HCT116 (cell line): ENCODE data around the gene ESPN. TPM values are rescaled to one million over a fixed set of nuclear protein-coding genes. Genes with fewer than 3 reads are reported as not detected.

Experiments
- ATAC-seq: fragments of 200-7000 bp; cut with Tn5 transposase; 2 replicates; pipeline ENCODE4 v1.9.1; 2020; ENCODE audit warnings: mild to moderate bottlenecking, moderate library complexity
- BruUV-seq: library from RNA; stranded (reverse); fragments of 400-500 nt; replicated peaks from 2 replicates; lab custom pipeline; 2021; lab: Mats Ljungman, UMichigan
- CTCF ChIA-PET: fragments of 300-600 bp; sonication (Branson Sonifier 250); formaldehyde crosslinking; loops from one replicate; lab custom pipeline; 2021; ENCODE audit warnings: antibody characterized with exemption; lab: Charles Lee
- POLR2A ChIA-PET: fragments of 300-600, 350-600 bp; sonication (Branson Sonifier 250); formaldehyde crosslinking; loops from one replicate; lab custom pipeline; 2021; ENCODE audit warnings: antibody characterized with exemption; lab: Charles Lee
- RAD21 ChIA-PET, 2 experiments: fragments of 300-600 bp; sonication (Branson Sonifier 250); formaldehyde crosslinking; loops; one replicate each; lab custom pipeline; 2023; ENCODE audit warnings: low total read pairs in 2 of 2; ENCODE audit not compliant: uncharacterized antibody in 2 of 2, unreplicated experiment in 2 of 2, low non-redundant PET in 1 of 2; lab: Charles Lee
- DNase-seq: peaks from one replicate; pipeline ENCODE4 v3.0.0-alpha.2; 2010; ENCODE audit warnings: low read depth, low spot score
- H2AFZ ChIP-seq: fragments of 200-600 bp; shearing (Covaris generic), sonication (generic); 2 replicates; pipeline ENCODE4 v1.6.1; 2017; ENCODE audit warnings: low read depth, mixed run types, mixed read lengths, antibody characterized with exemption, low read length; ENCODE audit not compliant: poor library complexity, severe bottlenecking
- H3K27ac ChIP-seq: 2 replicates; pipeline ENCODE4 v1.5.1; 2012; ENCODE audit warnings: low read depth, low read length
- H3K27me3 ChIP-seq: fragments of 200-600 bp; sonication (generic); 2 replicates; pipeline ENCODE4 v1.6.1; 2016; ENCODE audit warnings: mixed run types, low read length, mixed read lengths; ENCODE audit not compliant: insufficient read depth
- H3K36me3 ChIP-seq, 2 experiments: fragments of 200-500 bp in 1 of 2; fragments of 200-600 bp in 1 of 2; sonication (Bioruptor generic) in 1 of 2; sonication (generic) in 1 of 2; 2 replicates each; pipeline versions ENCODE4 v1.5.1 to v1.6.1; 2014 to 2016; ENCODE audit warnings: low read length in 2 of 2, inconsistent platforms in 1 of 2, mixed read lengths in 1 of 2, mixed run types in 1 of 2; ENCODE audit not compliant: insufficient read depth in 2 of 2, control insufficient read depth in 1 of 2
- H3K4me1 ChIP-seq, 2 experiments: fragments of 200-600 bp in 1 of 2; sonication (generic) in 1 of 2; 2 replicates each; pipeline versions ENCODE4 v1.5.1 to v1.6.1; 2012 to 2017; ENCODE audit warnings: low read length in 2 of 2, inconsistent platforms in 1 of 2, mild to moderate bottlenecking in 1 of 2, mixed read lengths in 1 of 2, mixed run types in 1 of 2, moderate library complexity in 1 of 2; ENCODE audit not compliant: insufficient read depth in 2 of 2, control insufficient read depth in 1 of 2
- H3K4me2 ChIP-seq: fragments of 200-600 bp; sonication (generic); 2 replicates; pipeline ENCODE4 v1.6.1; 2017; ENCODE audit warnings: mixed run types, low read length, mixed read lengths
- H3K4me3 ChIP-seq, 2 experiments: fragments of 200-600 bp in 1 of 2; sonication (generic) in 1 of 2; replicated peaks in 1 of 2; 2 replicates each; pipeline ENCODE4 v1.5.1; 2011 to 2016; ENCODE audit warnings: low read length in 2 of 2, control low read depth in 1 of 2, low read depth in 1 of 2, mild to moderate bottlenecking in 1 of 2, mixed read lengths in 1 of 2, mixed run types in 1 of 2
- H3K79me2 ChIP-seq: fragments of 200-600 bp; sonication (generic); 2 replicates; pipeline ENCODE4 v1.6.1; 2017; ENCODE audit warnings: mild to moderate bottlenecking, mixed run types, low read length, moderate library complexity, mixed read lengths; ENCODE audit not compliant: insufficient read depth
- H3K9ac ChIP-seq: fragments of 200-600 bp; sonication (generic); 2 replicates; pipeline ENCODE4 v1.6.1; 2016; ENCODE audit warnings: low read length, mixed read lengths
- H3K9me2 ChIP-seq: fragments of 200-600 bp; sonication (generic), shearing (Covaris generic); 2 replicates; pipeline ENCODE4 v1.6.1; 2017; ENCODE audit warnings: mixed run types, mild to moderate bottlenecking, moderate library complexity; ENCODE audit not compliant: insufficient read depth
- H3K9me3 ChIP-seq, 2 experiments: fragments of 200-500 bp in 1 of 2; fragments of 200-600 bp in 1 of 2; sonication (Bioruptor generic) in 1 of 2; sonication (generic) in 1 of 2; 2 replicates each; pipeline ENCODE4 v1.6.1; 2014 to 2017; ENCODE audit warnings: low read length in 2 of 2, mixed read lengths in 2 of 2, inconsistent platforms in 1 of 2, low read depth in 1 of 2, mild to moderate bottlenecking in 1 of 2, mixed run types in 1 of 2, moderate library complexity in 1 of 2; ENCODE audit not compliant: control insufficient read depth in 1 of 2, insufficient read depth in 1 of 2
- H4K20me1 ChIP-seq: fragments of 200-600 bp; sonication (generic), shearing (Covaris generic); 2 replicates; pipeline ENCODE4 v1.6.1; 2017; ENCODE audit warnings: mixed run types, mild to moderate bottlenecking, moderate library complexity; ENCODE audit not compliant: insufficient read depth
- FOSL1 ChIP-seq: IDR thresholded peaks from 2 replicates; pipeline ENCODE4 v1.6.1; 2012; ENCODE audit warnings: low read depth
- JUND ChIP-seq: IDR thresholded peaks from 2 replicates; pipeline ENCODE4 v1.6.1; 2012
- POLR2A ChIP-seq: IDR thresholded peaks from 2 replicates; pipeline ENCODE4 v1.7.0; 2011; ENCODE audit warnings: borderline replicate concordance; ENCODE audit not compliant: insufficient read depth, insufficient read length; ENCODE audit errors: extremely low read depth
- SIN3A ChIP-seq: IDR thresholded peaks from 2 replicates; pipeline ENCODE4 v1.6.1; 2012; ENCODE audit warnings: low read depth
- intact Hi-C: fragments of 100-400 bp; cut with micrococcal nuclease; formaldehyde crosslinking; loops from 2 replicates; pipeline ENCODE4 v1.10.0; 2022
- total RNA-seq: library from RNA; stranded (reverse); gene quantifications from one replicate; pipeline ENCODE4 v1.2.1, GENCODE V29; 2021; ENCODE audit not compliant: unreplicated experiment
- TF ChIP-seq, protein P1 (sequence below), 3 experiments: fragments of 200-600 bp in 1 of 3; sonication (generic) in 1 of 3; IDR thresholded peaks in 2 of 3; conservative IDR thresholded peaks in 1 of 3; 2 replicates each; pipeline ENCODE4 v1.5.1; 2012 to 2017; ENCODE audit warnings: low read depth in 2 of 3, low read length in 2 of 3, antibody characterized with exemption in 1 of 3, borderline replicate concordance in 1 of 3, control low read depth in 1 of 3, mild to moderate bottlenecking in 1 of 3, mixed read lengths in 1 of 3, mixed run types in 1 of 3, moderate library complexity in 1 of 3; ENCODE audit not compliant: insufficient read depth in 1 of 3
- TF ChIP-seq, protein P2 (sequence below): IDR thresholded peaks from 2 replicates; pipeline ENCODE4 v1.6.1; 2012

Gene ESPN
- total RNA-seq, 1 experiment from 2014 or later: 114 TPM

DNA sequence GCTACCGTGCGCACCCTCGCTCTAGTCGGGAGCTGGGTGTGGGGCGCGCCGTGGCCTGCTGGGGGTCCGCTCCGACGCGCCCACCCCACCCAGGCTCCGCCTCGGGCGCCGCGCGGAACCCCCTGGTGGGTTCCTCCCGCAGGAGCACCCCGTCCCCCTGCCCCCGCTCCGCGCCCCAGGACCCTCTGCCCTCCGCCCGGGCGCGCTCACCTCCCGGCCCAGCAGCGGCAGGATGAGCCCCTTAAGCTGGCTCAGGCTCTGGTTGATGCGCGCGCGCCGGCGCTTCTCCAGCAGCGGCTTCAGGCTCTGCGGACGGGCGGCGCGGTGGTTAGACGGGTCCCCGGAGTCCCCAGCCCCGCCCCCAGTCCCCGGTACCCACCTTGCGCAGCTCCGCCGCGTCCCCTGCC lies 5.2 kb upstream of the ESPN start:
- Histone ChIP-seq H3K36me3 (no peaks in the 10 kb centered on the region), H3K9me2 (no peaks in the 10 kb centered on the region), H3K9ac (peak overlapping the region; percentile 71), H3K4me2 (peak overlapping the region; percentile 97), H3K79me2 (no peaks in the 10 kb centered on the region), H3K4me3 (peak overlapping the region; percentile 50 to 67), H3K27me3 (no peaks in the 10 kb centered on the region), H3K27ac (peak overlapping the region; percentile 38; the same call in 1 of the 2 replicates), H3K9me3 (no peaks in the 10 kb centered on the region), H3K4me1 (peaks cover 48 to 88% of the 10 kb centered on the region in 2 experiments), H4K20me1 (no peaks in the 10 kb centered on the region), H2AFZ (no peak overlapping the region)
- BruUV-seq: no TSS peak
- peak; percentile 30 for ATAC-seq
- no peak for DNase-seq
- ChIA-PET CTCF (interaction anchor here (1.1 to 2.9 kb wide), 6 partner anchors 20 to 234 kb away, joined by 3 to 30 read pairs (median 4); no protein-coding TSS in a partner anchor), RAD21 (interaction anchor here (0.7 to 1.3 kb wide), 3 partner anchors 18 to 104 kb away, joined by 3 to 4 read pairs (median 3); no protein-coding TSS in a partner anchor), POLR2A (interaction anchor here (1.0 to 1.6 kb wide), 5 partner anchors 11 to 43 kb away, joined by 3 to 8 read pairs (median 4); partner anchors contain the start of gene ACOT7)
- intact Hi-C loops: no loop called here
- TF ChIP-seq, protein P1, sequence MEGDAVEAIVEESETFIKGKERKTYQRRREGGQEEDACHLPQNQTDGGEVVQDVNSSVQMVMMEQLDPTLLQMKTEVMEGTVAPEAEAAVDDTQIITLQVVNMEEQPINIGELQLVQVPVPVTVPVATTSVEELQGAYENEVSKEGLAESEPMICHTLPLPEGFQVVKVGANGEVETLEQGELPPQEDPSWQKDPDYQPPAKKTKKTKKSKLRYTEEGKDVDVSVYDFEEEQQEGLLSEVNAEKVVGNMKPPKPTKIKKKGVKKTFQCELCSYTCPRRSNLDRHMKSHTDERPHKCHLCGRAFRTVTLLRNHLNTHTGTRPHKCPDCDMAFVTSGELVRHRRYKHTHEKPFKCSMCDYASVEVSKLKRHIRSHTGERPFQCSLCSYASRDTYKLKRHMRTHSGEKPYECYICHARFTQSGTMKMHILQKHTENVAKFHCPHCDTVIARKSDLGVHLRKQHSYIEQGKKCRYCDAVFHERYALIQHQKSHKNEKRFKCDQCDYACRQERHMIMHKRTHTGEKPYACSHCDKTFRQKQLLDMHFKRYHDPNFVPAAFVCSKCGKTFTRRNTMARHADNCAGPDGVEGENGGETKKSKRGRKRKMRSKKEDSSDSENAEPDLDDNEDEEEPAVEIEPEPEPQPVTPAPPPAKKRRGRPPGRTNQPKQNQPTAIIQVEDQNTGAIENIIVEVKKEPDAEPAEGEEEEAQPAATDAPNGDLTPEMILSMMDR (IDR thresholded peaks at IDR 0.05 in 2 of 3, conservative IDR thresholded peaks at IDR 0.05 in 1 of 3; ENCODE audit: borderline replicate concordance in 1 of 3, insufficient read depth in 1 of 3, low read depth in 2 of 3, low read length in 2 of 3): no peak
- TF ChIP-seq JUND (no peak), POLR2A (no peak), SIN3A (no peak), FOSL1 (no peak)
- TF ChIP-seq, protein P2, sequence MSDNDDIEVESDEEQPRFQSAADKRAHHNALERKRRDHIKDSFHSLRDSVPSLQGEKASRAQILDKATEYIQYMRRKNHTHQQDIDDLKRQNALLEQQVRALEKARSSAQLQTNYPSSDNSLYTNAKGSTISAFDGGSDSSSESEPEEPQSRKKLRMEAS: no peak
- TF ChIP-seq, all 23 proteins: peak for 0
